Fibroblast of lung (primary cell): ENCODE data around the gene SNX13. TPM values are rescaled to one million over a fixed set of nuclear protein-coding genes. Genes with fewer than 3 reads are reported as not detected.
A peak's percentile ranks its signal among the peaks of the same experiment; 100 is the strongest.

ENCODE experiments used
- DNase-seq, 2 donors: peaks; one replicate each; pipeline versions ENCODE4 v3.0.0 to v3.0.0-alpha.2; 2010; ENCODE audit warnings: low read depth in 2 of 2
- H2AFZ ChIP-seq: 2 replicates; pipeline ENCODE4 v1.5.1; 2012; ENCODE audit warnings: low read length, control low read depth, inconsistent platforms
- H3K27ac ChIP-seq: 2 replicates; pipeline ENCODE4 v1.5.1; 2011; ENCODE audit warnings: low read length, control low read depth; ENCODE audit not compliant: insufficient read depth
- H3K27me3 ChIP-seq: 2 replicates; pipeline ENCODE4 v1.5.1; 2011; ENCODE audit warnings: mild to moderate bottlenecking, low read length; ENCODE audit not compliant: control insufficient read depth, insufficient read depth
- H3K36me3 ChIP-seq: 2 replicates; pipeline ENCODE4 v1.5.1; 2011; ENCODE audit warnings: low read length; ENCODE audit not compliant: control insufficient read depth, insufficient read depth
- H3K4me1 ChIP-seq: 2 replicates; pipeline ENCODE4 v1.5.1; 2011; ENCODE audit warnings: low read length; ENCODE audit not compliant: control insufficient read depth, insufficient read depth; ENCODE audit errors: extremely low read depth
- H3K4me2 ChIP-seq: 2 replicates; pipeline ENCODE4 v1.5.1; 2011; ENCODE audit warnings: low read length, control low read depth; ENCODE audit not compliant: insufficient read depth; ENCODE audit errors: extremely low read depth
- H3K4me3 ChIP-seq, 4 experiments: fragments of 200-600 bp in 1 of 4; sonication (generic) in 1 of 4; replicated peaks in 1 of 4; 2 replicates each; pipeline ENCODE4 v1.5.1; 2011 to 2016; ENCODE audit warnings: low read length in 4 of 4, low read depth in 3 of 4, mild to moderate bottlenecking in 3 of 4, control low read depth in 2 of 4, inconsistent platforms in 1 of 4, mixed read lengths in 1 of 4; ENCODE audit not compliant: insufficient read depth in 1 of 4; ENCODE audit errors: control extremely low read depth in 1 of 4
- H3K79me2 ChIP-seq: 2 replicates; pipeline ENCODE4 v1.5.1; 2012; ENCODE audit warnings: mild to moderate bottlenecking, low read length, inconsistent platforms; ENCODE audit not compliant: control insufficient read depth, insufficient read depth
- H3K9ac ChIP-seq: 2 replicates; pipeline ENCODE4 v1.5.1; 2011; ENCODE audit warnings: mild to moderate bottlenecking, low read length, control low read depth; ENCODE audit not compliant: insufficient read depth
- H3K9me3 ChIP-seq: 2 replicates; pipeline ENCODE4 v1.5.1; 2012; ENCODE audit warnings: low read depth, low read length; ENCODE audit not compliant: control insufficient read depth, insufficient read depth
- H4K20me1 ChIP-seq: 2 replicates; pipeline ENCODE4 v1.5.1; 2011; ENCODE audit warnings: low read length; ENCODE audit not compliant: control insufficient read depth, insufficient read depth; ENCODE audit errors: extremely low read depth
- CTCF ChIP-seq, 2 donors: IDR thresholded peaks in 1 of 2; conservative IDR thresholded peaks in 1 of 2; 1 replicate in 1 of 2; 2 replicates in 1 of 2; pipeline ENCODE4 v1.5.1; 2011 to 2012; ENCODE audit warnings: low read length in 2 of 2, control low read depth in 1 of 2, inconsistent platforms in 1 of 2, low read depth in 1 of 2, mild to moderate bottlenecking in 1 of 2
- EZH2 ChIP-seq: IDR thresholded peaks from 2 replicates; pipeline ENCODE4 v1.5.1; 2012; ENCODE audit warnings: low read length, control low read depth, mild to moderate bottlenecking; ENCODE audit errors: missing control alignments
- polyA plus RNA-seq, 2 donors: library from polyadenylated mRNA; depleted of rRNA in 1 of 2; stranded (reverse) in 1 of 2; unstranded in 1 of 2; fragments of >200 nt; gene quantifications; 2 replicates each; pipeline ENCODE4 v1.2.1, GENCODE V29; 2011 to 2012; ENCODE audit warnings: missing spikeins in 1 of 2
- total RNA-seq: library from RNA; depleted of rRNA; stranded (reverse); fragments of >200 nt; gene quantifications from 2 replicates; pipeline ENCODE4 v1.2.1, GENCODE V29; 2014

Gene SNX13
- total and polyA plus RNA-seq, 2 donors (not counting 1 experiment from before 2014, with no cell fraction given): 36.0 to 42.9 TPM

GRCh38 chr7:17934094-17934493 is 6.2 kb downstream of the SNX13 start:
- no peaks in the 10 kb centered on the region for H3K27me3 ChIP-seq
- H3K4me1 ChIP-seq: no peaks in the 10 kb centered on the region
- H3K9me3 ChIP-seq: no peaks in the 10 kb centered on the region
- no peak overlapping the region for H3K9ac ChIP-seq
- DNase-seq: peak in 1 of 2 donors; percentile 10
- no peaks in the 10 kb centered on the region for H3K36me3 ChIP-seq
- no peak overlapping the region for H3K4me3 ChIP-seq
- peaks cover 82% of the 10 kb centered on the region for H3K79me2 ChIP-seq
- no peak overlapping the region for H3K27ac ChIP-seq
- H2AFZ ChIP-seq: no peak overlapping the region
- H3K4me2 ChIP-seq: no peak overlapping the region
- TF ChIP-seq EZH2 (no peak), CTCF (conservative IDR thresholded peaks at IDR 0.05 in 1 of 2, IDR thresholded peaks at IDR 0.05 in 1 of 2; ENCODE audit: low read depth in 1 of 2, low read length in 2 of 2) (no peak)
- peaks cover 2% of the 10 kb centered on the region for H4K20me1 ChIP-seq

DNA sequence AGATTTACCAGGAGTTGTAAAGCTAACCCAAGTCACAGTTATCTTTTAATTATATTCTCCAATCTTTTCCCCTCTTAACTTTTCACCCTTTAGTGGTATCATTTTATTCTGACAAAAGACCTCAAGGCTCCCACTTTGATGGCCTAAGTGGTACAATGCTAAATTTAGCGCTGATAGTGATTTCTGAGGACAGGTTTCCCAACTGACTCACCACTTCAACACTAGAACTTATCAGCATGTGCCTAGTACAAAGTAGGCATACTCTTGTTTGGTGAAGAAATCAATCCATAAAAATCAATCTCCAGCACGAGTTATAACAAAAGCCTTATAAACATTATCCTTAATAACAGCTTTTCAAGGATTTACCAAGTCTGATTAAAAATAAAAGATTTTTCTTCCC is 7.5 kb downstream of the SNX13 start:
- no peaks in the 10 kb centered on the region for H3K36me3 ChIP-seq
- no peaks in the 10 kb centered on the region for H3K27me3 ChIP-seq
- no peak overlapping the region for H2AFZ ChIP-seq
- H3K79me2 ChIP-seq: peaks cover 75% of the 10 kb centered on the region
- no peak overlapping the region for H3K4me2 ChIP-seq
- H3K4me1 ChIP-seq: no peaks in the 10 kb centered on the region
- TF ChIP-seq CTCF (conservative IDR thresholded peaks at IDR 0.05 in 1 of 2, IDR thresholded peaks at IDR 0.05 in 1 of 2; ENCODE audit: low read depth in 1 of 2, low read length in 2 of 2) (no peak), EZH2 (no peak)
- H3K9me3 ChIP-seq: no peaks in the 10 kb centered on the region
- no peak overlapping the region for H3K27ac ChIP-seq
- peak in 1 of 2 donors; percentile 13 for DNase-seq
- no peak overlapping the region for H3K9ac ChIP-seq
- no peak overlapping the region for H3K4me3 ChIP-seq
- H4K20me1 ChIP-seq: peaks cover under 1% of the 10 kb centered on the region

GRCh38 chr7:17931069-17931468 is 9.2 kb downstream of the SNX13 start:
- TF ChIP-seq EZH2: no peak
- no peak for TF ChIP-seq CTCF (conservative IDR thresholded peaks at IDR 0.05 in 1 of 2, IDR thresholded peaks at IDR 0.05 in 1 of 2; ENCODE audit: low read depth in 1 of 2, low read length in 2 of 2)
- H3K4me2 ChIP-seq: no peak overlapping the region
- no peak overlapping the region for H3K27ac ChIP-seq
- no peaks in the 10 kb centered on the region for H3K4me1 ChIP-seq
- no peak overlapping the region for H2AFZ ChIP-seq
- H3K27me3 ChIP-seq: no peaks in the 10 kb centered on the region
- H4K20me1 ChIP-seq: no peaks in the 10 kb centered on the region
- H3K36me3 ChIP-seq: no peaks in the 10 kb centered on the region
- no peak for DNase-seq
- no peak overlapping the region for H3K4me3 ChIP-seq
- peaks cover 71% of the 10 kb centered on the region for H3K79me2 ChIP-seq
- H3K9ac ChIP-seq: no peak overlapping the region
- H3K9me3 ChIP-seq: no peaks in the 10 kb centered on the region
